ENCODE measurements around the gene PTGS1. TPM values are rescaled to one million over a fixed set of nuclear protein-coding genes. Genes with fewer than 3 reads are reported as not detected.
"Not testable (repeated sequence)": the region's sequence is repeated elsewhere in the genome, so short reads cannot be mapped to it uniquely, and the experiment has no call there.

PTGS1 gene
- total RNA-seq, 2 donors from 2014 or later: 0.13 to 0.37 TPM

GRCh38 chr9:122393284-122393983 is 22.6 kb downstream of the PTGS1 start:
- H3K4me3 Mint-ChIP-seq: no peak overlapping the region
- peak; percentile 9 for ATAC-seq (replicated peaks)
- H3K27me3 Mint-ChIP-seq: peaks cover 25% of the 10 kb centered on the region
- no peaks in the 10 kb centered on the region for H3K4me1 Mint-ChIP-seq
- no peaks in the 10 kb centered on the region for H3K9me3 Mint-ChIP-seq
- no peak overlapping the region for H3K27ac Mint-ChIP-seq
- H3K36me3 Mint-ChIP-seq (ENCODE audit: low read depth): no peaks in the 10 kb centered on the region

GRCh38 chr9:122394265-122395125 is 23.7 kb downstream of the PTGS1 start:
- Mint-ChIP-seq H3K36me3 (ENCODE audit: low read depth) (no peaks in the 10 kb centered on the region), H3K9me3 (no peaks in the 10 kb centered on the region), H3K4me1 (no peaks in the 10 kb centered on the region), H3K27ac (no peak overlapping the region), H3K27me3 (peaks cover 23% of the 10 kb centered on the region), H3K4me3 (no peak overlapping the region)
- no peak for ATAC-seq (replicated peaks)

DNA sequence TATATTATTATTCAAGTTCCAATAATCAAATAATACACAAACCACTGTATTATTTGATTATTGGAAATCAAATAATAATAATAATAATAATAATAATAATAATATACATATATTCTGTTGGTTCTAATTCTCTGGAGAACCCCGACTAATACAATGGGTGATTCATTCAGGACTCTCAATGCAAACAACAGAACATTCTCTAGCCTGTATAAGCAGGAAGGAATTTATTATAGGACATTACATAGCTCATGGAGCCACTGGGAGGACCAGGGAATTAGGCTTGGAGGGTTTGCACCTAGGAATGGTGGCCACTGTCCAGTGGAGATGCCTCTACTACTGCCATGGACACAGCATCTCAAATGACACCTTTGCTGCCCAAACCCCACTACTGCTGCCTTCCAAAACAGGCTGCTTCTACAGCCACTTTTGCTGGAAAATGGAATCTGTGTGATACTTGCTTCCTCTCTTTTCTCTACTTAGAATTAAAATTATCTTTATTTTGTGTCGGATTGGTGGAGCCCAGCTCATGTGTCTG is 25.9 kb downstream of the PTGS1 start:
- Mint-ChIP-seq H3K4me3 (no peak overlapping the region), H3K27ac (no peak overlapping the region), H3K9me3 (no peaks in the 10 kb centered on the region), H3K36me3 (ENCODE audit: low read depth) (no peaks in the 10 kb centered on the region), H3K4me1 (peaks cover 4% of the 10 kb centered on the region), H3K27me3 (peaks cover 10% of the 10 kb centered on the region)
- ATAC-seq (replicated peaks): no peak

DNA sequence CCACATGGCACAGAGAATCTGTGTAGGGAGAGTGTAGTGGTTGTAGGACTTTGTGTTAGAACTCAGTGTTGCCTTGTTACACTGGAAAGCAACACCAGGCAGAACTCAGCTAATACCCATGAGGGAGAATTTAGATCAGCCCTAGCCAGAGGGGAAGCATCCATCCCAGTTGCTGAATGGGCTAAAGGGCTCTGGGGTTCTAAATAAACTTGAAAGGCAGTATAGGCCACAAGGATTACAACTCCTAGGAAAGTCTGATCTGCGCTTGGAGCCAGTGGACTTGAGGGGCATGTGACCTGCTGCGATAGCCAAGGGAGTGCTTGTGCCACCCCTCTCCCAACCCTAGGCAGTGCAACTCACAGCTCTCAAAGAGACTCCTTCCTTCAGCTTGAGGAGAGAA is 26.9 kb downstream of the PTGS1 start:
- Mint-ChIP-seq H3K27me3 (peaks cover 11% of the 10 kb centered on the region), H3K4me3 (no peak overlapping the region), H3K27ac (no peak overlapping the region), H3K9me3 (peaks cover 6% of the 10 kb centered on the region), H3K4me1 (peaks cover 14% of the 10 kb centered on the region), H3K36me3 (ENCODE audit: low read depth) (peaks cover 7% of the 10 kb centered on the region)
- no peak for ATAC-seq (replicated peaks)

- no peak for ATAC-seq (replicated peaks)
- Mint-ChIP-seq H3K4me1 (peaks cover 16% of the 10 kb centered on the region), H3K9me3 (peaks cover 6% of the 10 kb centered on the region), H3K36me3 (ENCODE audit: low read depth) (peaks cover 7% of the 10 kb centered on the region), H3K4me3 (no peak overlapping the region), H3K27ac (no peak overlapping the region), H3K27me3 (peaks cover 12% of the 10 kb centered on the region)
Measured at GRCh38 chr9:122398371-122398924, 27.6 kb downstream of the PTGS1 start.

DNA sequence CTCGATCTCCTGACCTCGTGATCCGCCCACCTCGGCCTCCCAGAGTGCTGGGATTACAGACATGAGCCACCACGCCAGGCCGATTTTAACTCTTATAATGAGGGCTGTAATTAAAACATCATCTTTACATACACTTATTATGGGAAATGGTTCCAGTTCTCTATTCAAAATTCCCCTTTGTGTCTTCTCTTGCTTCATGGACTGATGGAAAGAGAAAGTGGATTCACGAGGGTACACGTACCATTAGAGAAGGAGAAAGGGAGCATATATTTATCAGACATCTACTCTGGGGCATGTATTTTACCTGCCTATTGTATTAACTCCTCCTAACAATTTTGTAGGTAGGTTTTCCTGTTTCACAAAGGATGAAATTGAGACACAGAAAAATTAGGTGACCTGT is 31.1 kb downstream of the PTGS1 start:
- Mint-ChIP-seq H3K4me1 (peaks cover 16% of the 10 kb centered on the region), H3K27ac (peak overlapping the region; percentile 97), H3K9me3 (peaks cover 6% of the 10 kb centered on the region), H3K27me3 (peaks cover 9% of the 10 kb centered on the region), H3K36me3 (ENCODE audit: low read depth) (peaks cover 7% of the 10 kb centered on the region), H3K4me3 (peak overlapping the region; percentile 59)
- no peak for ATAC-seq (replicated peaks)

GRCh38 chr9:122402403-122402871 is 31.6 kb downstream of the PTGS1 start:
- Mint-ChIP-seq H3K27ac (peak overlapping the region; percentile 97), H3K9me3 (peaks cover 6% of the 10 kb centered on the region), H3K27me3 (peaks cover 9% of the 10 kb centered on the region), H3K4me1 (peaks cover 16% of the 10 kb centered on the region), H3K4me3 (peak overlapping the region; percentile 59), H3K36me3 (ENCODE audit: low read depth) (peaks cover 7% of the 10 kb centered on the region)
- peak; percentile 89 for ATAC-seq (replicated peaks)

DNA sequence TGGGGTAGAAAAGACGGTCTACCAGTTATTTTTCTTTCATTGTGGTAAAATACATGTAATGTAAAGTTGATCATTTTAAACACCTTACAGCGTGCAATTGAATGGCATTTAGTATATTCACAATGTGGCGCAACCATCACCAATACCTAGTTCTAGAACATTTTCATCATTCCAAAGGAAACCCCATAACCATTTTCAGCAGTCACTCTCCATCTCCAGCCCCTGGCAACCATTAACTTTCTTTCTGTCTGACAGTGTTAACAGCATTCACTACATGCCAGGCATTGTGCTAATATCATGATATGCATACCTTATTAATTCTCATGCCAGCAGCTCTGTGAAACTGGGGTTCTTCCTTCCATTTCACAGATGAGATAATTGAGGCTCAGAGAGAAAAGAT is 32.0 kb downstream of the PTGS1 start:
- peaks cover 9% of the 10 kb centered on the region for H3K27me3 Mint-ChIP-seq
- H3K36me3 Mint-ChIP-seq (ENCODE audit: low read depth): peaks cover 7% of the 10 kb centered on the region
- ATAC-seq (replicated peaks): no peak
- peaks cover 16% of the 10 kb centered on the region for H3K4me1 Mint-ChIP-seq
- H3K4me3 Mint-ChIP-seq: peak overlapping the region; percentile 59
- H3K27ac Mint-ChIP-seq: peak overlapping the region; percentile 97
- H3K9me3 Mint-ChIP-seq: peaks cover 6% of the 10 kb centered on the region

DNA sequence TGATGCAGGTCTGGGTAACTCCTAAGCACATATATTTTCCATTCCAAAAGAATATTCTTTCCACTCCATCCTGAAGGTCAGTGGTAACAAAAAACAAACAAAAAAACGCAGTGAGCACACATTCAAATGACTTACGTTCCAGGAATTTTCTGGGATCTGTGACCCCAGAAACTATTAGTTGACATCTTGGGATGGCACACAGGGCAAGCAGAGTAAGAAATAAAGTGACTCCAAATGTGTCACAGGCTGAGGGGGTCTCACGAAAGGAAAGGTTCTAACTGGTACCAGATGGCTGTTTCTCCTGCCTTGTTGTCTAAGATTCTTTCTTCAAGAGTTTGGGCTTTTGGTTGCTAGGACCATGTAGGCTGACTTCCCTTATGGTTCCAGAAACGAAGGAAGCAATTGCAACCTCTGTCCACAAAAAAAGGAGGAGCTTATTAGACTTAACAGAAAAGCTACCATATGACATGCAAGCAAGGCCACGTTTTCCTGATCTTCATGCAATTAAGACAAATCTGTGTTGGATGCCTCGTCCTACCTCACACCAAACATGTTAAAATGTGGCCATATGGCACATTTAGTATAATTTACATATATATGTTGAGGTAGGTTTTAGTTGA is 32.7 kb downstream of the PTGS1 start:
- Mint-ChIP-seq H3K4me3 (no peak overlapping the region), H3K27ac (no peak overlapping the region), H3K27me3 (peaks cover 9% of the 10 kb centered on the region), H3K36me3 (ENCODE audit: low read depth) (peaks cover 7% of the 10 kb centered on the region), H3K4me1 (peaks cover 16% of the 10 kb centered on the region), H3K9me3 (peaks cover 6% of the 10 kb centered on the region)
- no peak for ATAC-seq (replicated peaks)

DNA sequence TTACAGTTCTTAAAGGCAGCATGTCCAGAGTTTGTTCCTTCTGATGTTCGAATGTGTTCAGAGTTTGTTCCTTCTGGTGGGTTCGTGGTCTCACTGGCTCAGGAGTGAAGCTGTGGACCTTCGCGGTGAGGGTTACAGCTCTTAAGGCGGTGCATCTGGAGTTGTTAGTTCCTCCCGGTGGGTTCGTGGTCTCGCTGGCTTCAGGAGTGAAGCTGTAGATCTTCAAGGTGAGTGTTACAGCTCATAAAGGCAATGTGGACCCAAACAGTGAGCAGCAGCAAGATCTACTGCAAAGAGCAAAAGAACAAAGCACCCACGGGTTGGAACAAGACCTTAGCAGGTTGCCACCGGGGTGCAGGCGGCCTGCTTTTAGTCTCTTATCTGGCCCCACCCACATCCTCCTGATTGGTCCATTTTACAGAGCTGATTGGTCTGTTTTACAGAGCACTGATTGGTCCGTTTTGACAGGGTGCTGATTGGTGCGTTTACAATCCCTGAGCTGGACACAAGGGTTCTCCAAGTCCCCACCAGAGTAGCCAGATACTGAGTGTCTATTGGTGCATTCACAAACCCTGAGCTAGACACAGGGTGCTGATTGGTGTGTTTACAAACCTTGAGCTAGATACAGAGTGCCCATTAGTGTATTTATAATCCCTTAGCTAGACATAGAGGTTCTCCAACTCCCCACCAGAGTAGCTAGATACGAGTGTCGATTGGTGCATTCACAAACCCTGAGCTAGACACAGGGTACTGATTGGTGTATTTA is 34.7 kb downstream of the PTGS1 start:
- ATAC-seq (replicated peaks); H3K27me3 Mint-ChIP-seq; H3K9me3 Mint-ChIP-seq; H3K36me3 Mint-ChIP-seq (ENCODE audit: low read depth); H3K27ac Mint-ChIP-seq: not testable (repeated sequence)
- peak overlapping the region; percentile 71 for H3K4me3 Mint-ChIP-seq
- peaks cover 16% of the 10 kb centered on the region for H3K4me1 Mint-ChIP-seq

DNA sequence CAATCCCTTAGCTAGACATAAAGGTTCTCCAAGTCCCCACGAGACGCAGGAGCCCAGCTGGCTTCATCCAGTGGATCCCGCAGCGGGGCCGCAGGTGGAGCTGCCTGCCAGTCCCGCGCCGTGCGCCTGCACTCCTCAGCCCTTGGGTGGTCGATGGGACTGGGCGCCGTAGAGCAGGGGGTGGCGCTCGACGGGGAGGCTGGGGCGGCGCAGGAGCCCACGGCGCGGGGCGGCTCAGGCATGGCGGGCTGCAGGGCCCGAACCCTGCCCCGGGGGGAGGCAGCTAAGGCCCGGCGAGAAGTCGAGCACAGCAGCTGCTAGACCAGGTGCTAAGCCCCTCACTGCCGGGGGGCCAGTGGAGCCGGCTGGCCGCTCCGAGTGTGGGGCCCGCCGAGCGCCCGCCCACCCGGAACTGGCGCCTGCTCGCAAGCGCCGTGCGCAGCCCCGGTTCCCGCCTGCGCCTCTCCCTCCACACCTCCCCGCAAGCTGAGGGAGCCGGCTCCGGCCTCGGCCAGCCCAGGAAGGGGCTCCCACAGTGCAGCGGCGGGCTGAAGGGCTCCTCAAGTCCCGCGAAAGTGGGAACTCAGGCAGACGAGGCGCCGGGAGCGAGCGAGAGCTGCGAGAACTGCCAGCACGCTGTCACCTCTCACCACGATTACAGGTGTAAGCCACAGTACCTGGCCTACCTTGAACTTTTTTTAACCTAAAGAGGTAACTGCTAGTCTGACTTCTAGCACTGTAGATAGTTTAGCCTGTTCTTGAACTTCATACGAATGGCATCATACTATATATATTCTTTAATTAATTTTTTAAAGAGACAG is 35.5 kb downstream of the PTGS1 start:
- peaks cover 7% of the 10 kb centered on the region for H3K36me3 Mint-ChIP-seq (ENCODE audit: low read depth)
- peak overlapping the region; percentile 71 for H3K4me3 Mint-ChIP-seq
- peak; percentile 53 for ATAC-seq (replicated peaks)

DNA sequence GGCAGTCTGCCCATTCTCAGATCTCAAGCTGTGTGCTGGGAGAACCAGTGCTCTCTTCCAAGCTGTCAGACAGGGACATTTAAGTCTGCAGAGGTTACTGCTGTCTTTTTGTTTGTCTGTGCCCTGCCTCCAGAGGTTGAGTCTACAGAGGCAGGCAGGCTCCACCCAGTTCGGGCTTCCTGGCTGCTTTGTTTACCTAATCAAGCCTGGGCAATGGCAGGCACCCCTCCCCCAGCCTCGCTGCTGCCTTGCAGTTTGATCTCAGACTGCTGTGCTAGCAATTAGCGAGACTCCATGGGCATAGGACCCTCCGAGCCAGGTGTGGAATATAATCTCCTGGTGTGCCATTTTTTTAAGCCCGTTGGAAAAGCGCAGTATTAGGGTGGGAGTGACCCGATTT is 43.3 kb downstream of the PTGS1 start:
- not testable (repeated sequence) for H3K27ac Mint-ChIP-seq; H3K27me3 Mint-ChIP-seq; H3K9me3 Mint-ChIP-seq; H3K4me1 Mint-ChIP-seq; ATAC-seq (replicated peaks); H3K4me3 Mint-ChIP-seq
- peaks cover 13% of the 10 kb centered on the region for H3K36me3 Mint-ChIP-seq (ENCODE audit: low read depth)

More for the DNA sequence above, 35.5 kb downstream of the PTGS1 start:
- Mint-ChIP-seq H3K27me3 (peaks cover 6% of the 10 kb centered on the region), H3K4me1 (peaks cover 12% of the 10 kb centered on the region), H3K9me3 (peaks cover 6% of the 10 kb centered on the region), H3K27ac (no peak overlapping the region)

- H3K9me3 Mint-ChIP-seq: peaks cover 8% of the 10 kb centered on the region
- H3K27me3 Mint-ChIP-seq: peaks cover 3% of the 10 kb centered on the region
- ATAC-seq (replicated peaks): no peak
- H3K4me3 Mint-ChIP-seq: no peak overlapping the region
- H3K27ac Mint-ChIP-seq: no peak overlapping the region
- no peaks in the 10 kb centered on the region for H3K4me1 Mint-ChIP-seq
- H3K36me3 Mint-ChIP-seq (ENCODE audit: low read depth): peaks cover 36% of the 10 kb centered on the region
Measured at GRCh38 chr9:122418016-122418415, 47.2 kb downstream of the PTGS1 start.
